Activated CD8-positive, alpha-beta T cell treated with anti-CD3 and anti-CD28 coated beads for 36 hours (primary cell): Measurements from ENCODE around the gene KRTAP4-16. TPM values are rescaled to one million over a fixed set of nuclear protein-coding genes. Genes with fewer than 3 reads are reported as not detected.

ENCODE experiments used
- ATAC-seq: fragments of 200-7000 bp; cut with Tn5 transposase; one replicate; pipeline ENCODE4 v1.10.0; 2021; ENCODE audit warnings: mild to moderate bottlenecking, moderate library complexity
- CTCF ChIA-PET: fragments of 350-600 bp; sonication (Branson Sonifier 250); formaldehyde crosslinking; loops from one replicate; lab custom pipeline; 2021; ENCODE audit warnings: antibody characterized with exemption; lab: Charles Lee
- POLR2A ChIA-PET: fragments of 350-600 bp; sonication (Branson Sonifier 250); formaldehyde crosslinking; loops from one replicate; lab custom pipeline; 2021; ENCODE audit warnings: antibody characterized with exemption; lab: Charles Lee
- DNase-seq: peaks from one replicate; pipeline ENCODE4 v3.0.0-alpha.2; 2020
- H3K27ac Mint-ChIP-seq: one replicate; pipeline ENCODE4 v1.8.0; 2021; ENCODE audit warnings: mild to moderate bottlenecking, mixed read lengths
- H3K27me3 Mint-ChIP-seq: one replicate; pipeline ENCODE4 v1.8.0; 2021; ENCODE audit warnings: mixed read lengths
- H3K36me3 Mint-ChIP-seq: one replicate; pipeline ENCODE4 v1.8.0; 2021; ENCODE audit warnings: low read depth, mixed read lengths
- H3K4me1 Mint-ChIP-seq: one replicate; pipeline ENCODE4 v1.8.0; 2021; ENCODE audit warnings: low read depth, mixed read lengths
- H3K4me3 Mint-ChIP-seq: one replicate; pipeline ENCODE4 v1.8.0; 2021; ENCODE audit warnings: mild to moderate bottlenecking, moderate library complexity, mixed read lengths
- H3K9me3 Mint-ChIP-seq: one replicate; pipeline ENCODE4 v1.8.0; 2021; ENCODE audit warnings: mixed read lengths
- intact Hi-C: fragments of 100-400 bp; cut with micrococcal nuclease; formaldehyde crosslinking; loops from one replicate; pipeline ENCODE4 v1.10.0; 2022
- total RNA-seq, 2 experiments: library from RNA; stranded (reverse); gene quantifications; one replicate each; pipeline ENCODE4 v1.2.3, GENCODE V29; 2021
- TF ChIP-seq, protein P1 (sequence below): fragments of 200-600 bp; IDR thresholded peaks from one replicate; pipeline ENCODE4 v1.8.0; 2022; ENCODE audit warnings: antibody characterized with exemption, mild to moderate bottlenecking

KRTAP4-16 gene
- total RNA-seq, 2 experiments from 2014 or later = not detected

DNA sequence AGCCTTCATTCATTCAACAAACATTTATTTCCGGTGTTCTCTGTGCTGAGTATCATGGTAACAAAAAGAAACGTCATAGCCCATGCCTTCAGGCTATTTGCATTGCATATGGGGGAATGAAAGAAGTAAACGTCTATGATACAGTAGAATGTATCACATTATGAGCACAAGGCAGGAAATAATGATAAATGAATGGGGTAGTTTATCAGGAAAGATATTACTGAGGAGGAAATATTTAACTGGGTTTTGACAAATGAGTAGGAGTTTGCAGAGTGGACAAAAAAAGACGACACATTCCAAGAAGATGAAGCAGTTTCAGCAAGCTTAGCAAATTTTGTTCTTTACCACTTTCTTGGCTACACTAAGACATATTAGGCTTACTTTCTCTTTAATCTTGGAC lies 19.4 kb downstream of the KRTAP4-16 start:
- TF ChIP-seq, protein P1, sequence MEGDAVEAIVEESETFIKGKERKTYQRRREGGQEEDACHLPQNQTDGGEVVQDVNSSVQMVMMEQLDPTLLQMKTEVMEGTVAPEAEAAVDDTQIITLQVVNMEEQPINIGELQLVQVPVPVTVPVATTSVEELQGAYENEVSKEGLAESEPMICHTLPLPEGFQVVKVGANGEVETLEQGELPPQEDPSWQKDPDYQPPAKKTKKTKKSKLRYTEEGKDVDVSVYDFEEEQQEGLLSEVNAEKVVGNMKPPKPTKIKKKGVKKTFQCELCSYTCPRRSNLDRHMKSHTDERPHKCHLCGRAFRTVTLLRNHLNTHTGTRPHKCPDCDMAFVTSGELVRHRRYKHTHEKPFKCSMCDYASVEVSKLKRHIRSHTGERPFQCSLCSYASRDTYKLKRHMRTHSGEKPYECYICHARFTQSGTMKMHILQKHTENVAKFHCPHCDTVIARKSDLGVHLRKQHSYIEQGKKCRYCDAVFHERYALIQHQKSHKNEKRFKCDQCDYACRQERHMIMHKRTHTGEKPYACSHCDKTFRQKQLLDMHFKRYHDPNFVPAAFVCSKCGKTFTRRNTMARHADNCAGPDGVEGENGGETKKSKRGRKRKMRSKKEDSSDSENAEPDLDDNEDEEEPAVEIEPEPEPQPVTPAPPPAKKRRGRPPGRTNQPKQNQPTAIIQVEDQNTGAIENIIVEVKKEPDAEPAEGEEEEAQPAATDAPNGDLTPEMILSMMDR = no peak
- Mint-ChIP-seq H3K9me3 (no peaks in the 10 kb centered on the region), H3K4me3 (no peak overlapping the region), H3K4me1 (no peaks in the 10 kb centered on the region), H3K27ac (no peak overlapping the region), H3K27me3 (peaks cover 6% of the 10 kb centered on the region), H3K36me3 (no peaks in the 10 kb centered on the region)
- ChIA-PET CTCF (no interaction called here), POLR2A (no interaction called here)
- intact Hi-C loops = no loop called here
- DNase-seq = no peak
- ATAC-seq = no peak

DNA sequence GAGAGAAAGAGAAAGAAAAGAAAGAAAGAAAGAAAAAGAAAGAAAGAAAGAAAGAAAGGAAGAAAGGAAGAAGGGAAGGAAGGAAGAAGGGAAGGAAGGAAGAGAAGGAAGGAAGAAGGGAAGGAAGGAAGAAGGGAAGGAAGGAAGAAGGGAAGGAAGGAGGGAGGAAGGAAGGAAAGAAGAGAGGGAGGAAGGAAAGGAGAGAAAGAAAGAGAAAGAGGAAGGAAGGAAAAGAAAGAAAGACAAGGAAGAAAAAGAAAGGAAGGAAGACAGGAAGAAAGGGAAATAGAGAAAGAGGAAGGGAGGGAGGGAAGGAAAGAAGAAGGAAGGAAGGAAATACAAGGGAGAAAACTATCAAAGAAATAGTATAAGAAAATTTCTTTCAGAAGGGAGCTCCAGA lies 25.2 kb downstream of the KRTAP4-16 start:
- POLR2A ChIA-PET = no interaction called here
- no peak for ATAC-seq
- Mint-ChIP-seq H3K4me3 (no peak overlapping the region), H3K4me1 (no peaks in the 10 kb centered on the region), H3K9me3 (no peaks in the 10 kb centered on the region), H3K27me3 (peaks cover 9% of the 10 kb centered on the region), H3K36me3 (no peaks in the 10 kb centered on the region), H3K27ac (no peak overlapping the region)
- TF ChIP-seq, protein P1 = no peak
- CTCF ChIA-PET = no interaction called here
- DNase-seq = no peak
- intact Hi-C loops = no loop called here

DNA sequence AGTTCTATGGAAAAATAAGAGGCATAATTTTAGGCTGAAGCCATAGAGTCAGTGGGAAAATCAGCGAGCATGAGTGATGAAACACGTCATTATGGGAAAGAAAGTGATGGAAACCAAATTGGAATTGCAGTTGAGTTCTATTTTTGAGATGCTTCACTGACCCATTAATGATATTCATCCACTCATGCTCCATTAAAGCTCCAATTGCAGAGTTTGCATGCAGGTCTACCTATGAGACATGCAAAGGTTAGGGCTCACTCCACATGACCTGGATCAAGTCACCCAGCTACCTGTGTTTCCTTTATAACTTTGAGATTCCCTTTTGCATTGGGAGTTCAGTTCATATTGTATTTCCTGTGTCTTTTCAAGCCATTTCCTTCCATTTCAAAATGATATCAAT lies 28.3 kb downstream of the KRTAP4-16 start:
- no peak overlapping the region for H3K4me3 Mint-ChIP-seq
- ChIA-PET CTCF (no interaction called here), POLR2A (no interaction called here)
- intact Hi-C loops = no loop called here
- no peak for DNase-seq
- ATAC-seq = no peak
- peaks cover 9% of the 10 kb centered on the region for H3K27me3 Mint-ChIP-seq
- no peaks in the 10 kb centered on the region for H3K9me3 Mint-ChIP-seq
- TF ChIP-seq, protein P1 = no peak
- H3K36me3 Mint-ChIP-seq = no peaks in the 10 kb centered on the region
- no peaks in the 10 kb centered on the region for H3K4me1 Mint-ChIP-seq
- H3K27ac Mint-ChIP-seq = no peak overlapping the region

DNA sequence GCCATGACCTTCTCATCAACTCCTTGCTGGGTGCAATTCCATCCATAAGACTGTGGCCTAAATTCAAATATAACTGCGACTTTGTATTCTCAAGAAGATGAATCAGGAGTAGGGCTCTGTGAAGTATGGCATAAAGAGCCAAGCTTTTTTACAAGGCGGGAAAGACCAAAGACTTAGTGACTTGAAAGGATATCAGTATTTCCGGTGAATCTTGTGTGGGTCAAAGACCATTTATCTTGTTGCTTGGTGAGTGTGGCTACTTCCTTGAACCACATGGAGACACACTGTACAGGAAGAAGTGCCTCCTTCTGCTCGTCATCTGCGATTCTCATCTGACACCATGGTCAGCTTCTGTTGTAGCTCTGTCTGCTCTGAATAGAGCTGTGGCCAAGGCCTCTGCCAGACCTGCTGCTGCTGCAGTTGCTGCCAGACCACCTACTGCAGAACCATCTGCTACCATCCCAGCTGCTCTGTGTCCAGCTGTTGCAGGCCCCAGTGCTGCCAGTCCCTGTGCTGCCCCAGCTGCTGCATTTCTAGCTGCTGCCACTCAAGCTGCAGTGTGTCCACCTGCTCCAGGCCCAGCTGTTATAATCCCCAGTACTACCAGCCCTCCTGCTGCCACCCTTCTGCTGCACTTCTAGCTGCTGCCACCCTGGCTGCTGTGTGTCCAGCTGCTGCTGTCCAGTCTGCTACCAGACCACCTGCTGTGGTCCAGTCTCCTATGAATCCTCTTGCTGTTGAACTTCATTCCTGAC lies 30.2 kb downstream of the KRTAP4-16 start:
- ATAC-seq (no peak), DNase-seq (no peak)
- intact Hi-C loops = no loop called here
- Mint-ChIP-seq H3K4me3 (no peak overlapping the region), H3K9me3 (no peaks in the 10 kb centered on the region), H3K4me1 (no peaks in the 10 kb centered on the region), H3K36me3 (no peaks in the 10 kb centered on the region), H3K27me3 (peaks cover 8% of the 10 kb centered on the region), H3K27ac (no peak overlapping the region)
- TF ChIP-seq, protein P1 = no peak
- ChIA-PET CTCF (interaction anchor here (0.5 kb wide), 1 partner anchor 129 kb away, joined by 3 read pairs; no protein-coding TSS in a partner anchor), POLR2A (no interaction called here)

DNA sequence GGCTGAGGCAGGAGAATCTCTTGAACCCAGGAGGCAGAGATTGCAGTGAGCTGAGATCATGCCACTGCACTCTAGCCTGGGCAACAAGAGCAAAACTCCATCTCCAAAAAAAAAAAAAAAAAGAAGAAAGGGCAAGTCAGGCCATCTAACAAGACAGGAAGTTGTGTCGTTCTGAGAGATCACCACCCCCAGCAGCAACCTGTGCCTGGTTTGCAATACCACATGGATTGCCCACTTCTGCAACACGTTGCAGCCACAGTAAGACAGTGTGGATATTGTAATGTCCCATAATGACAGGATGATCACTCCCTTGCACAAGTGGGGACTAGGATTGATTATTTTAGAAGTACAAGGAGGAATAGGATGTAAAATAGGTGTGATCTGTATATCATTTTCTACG lies 33.0 kb downstream of the KRTAP4-16 start:
- ChIA-PET CTCF (no interaction called here), POLR2A (no interaction called here)
- no peak overlapping the region for H3K27ac Mint-ChIP-seq
- DNase-seq (no peak), ATAC-seq (no peak)
- H3K36me3 Mint-ChIP-seq = no peaks in the 10 kb centered on the region
- H3K4me3 Mint-ChIP-seq = no peak overlapping the region
- TF ChIP-seq, protein P1 = no peak
- H3K4me1 Mint-ChIP-seq = no peaks in the 10 kb centered on the region
- intact Hi-C loops = no loop called here
- no peaks in the 10 kb centered on the region for H3K9me3 Mint-ChIP-seq
- no peaks in the 10 kb centered on the region for H3K27me3 Mint-ChIP-seq
